GM23248 (cell line): ENCODE measurements around the gene ATG13. TPM values are rescaled to one million over a fixed set of nuclear protein-coding genes. Genes with fewer than 3 reads are reported as not detected.
A peak's percentile ranks its signal among the peaks of the same experiment; 100 is the strongest.

ENCODE experiments used
- DNase-seq: peaks from one replicate; pipeline ENCODE4 v3.0.0-alpha.2; 2015
- H2AFZ ChIP-seq: fragments of 200-600 bp; sonication (generic); 2 replicates; pipeline ENCODE4 v1.6.1; 2016; ENCODE audit warnings: antibody characterized with exemption
- H3F3A ChIP-seq: fragments of 200-600 bp; sonication (generic); 2 replicates; pipeline ENCODE4 v1.6.1; 2016; ENCODE audit warnings: mild to moderate bottlenecking, antibody characterized with exemption, mixed run types; ENCODE audit not compliant: insufficient read depth
- H3K27ac ChIP-seq: fragments of 200-600 bp; sonication (generic); 2 replicates; pipeline ENCODE4 v1.5.1; 2016; ENCODE audit warnings: mild to moderate bottlenecking
- H3K27me3 ChIP-seq: fragments of 200-600 bp; sonication (generic); replicated peaks from 2 replicates; pipeline ENCODE4 v1.6.1; 2016; ENCODE audit warnings: mild to moderate bottlenecking; ENCODE audit not compliant: insufficient read depth
- H3K36me3 ChIP-seq: fragments of 200-600 bp; sonication (generic); 2 replicates; pipeline ENCODE4 v1.6.1; 2016; ENCODE audit warnings: low read depth, mild to moderate bottlenecking
- H3K4me1 ChIP-seq: fragments of 200-600 bp; sonication (generic); 2 replicates; pipeline ENCODE4 v1.6.1; 2016; ENCODE audit warnings: mild to moderate bottlenecking; ENCODE audit not compliant: insufficient read depth
- H3K4me2 ChIP-seq: fragments of 200-600 bp; sonication (generic); one replicate; pipeline ENCODE4 v1.6.1; 2016; ENCODE audit warnings: mild to moderate bottlenecking; ENCODE audit not compliant: unreplicated experiment
- H3K4me3 ChIP-seq: fragments of 200-600 bp; sonication (generic); 2 replicates; pipeline ENCODE4 v1.5.1; 2016; ENCODE audit warnings: mild to moderate bottlenecking
- H3K79me2 ChIP-seq: fragments of 200-600 bp; sonication (generic); 2 replicates; pipeline ENCODE4 v1.6.1; 2016; ENCODE audit warnings: mild to moderate bottlenecking; ENCODE audit not compliant: insufficient read depth
- H3K9ac ChIP-seq: fragments of 200-600 bp; sonication (generic); 2 replicates; pipeline ENCODE4 v1.6.1; 2016; ENCODE audit warnings: mild to moderate bottlenecking
- H3K9me2 ChIP-seq: fragments of 200-600 bp; sonication (generic); 2 replicates; pipeline ENCODE4 v1.6.1; 2016; ENCODE audit warnings: mixed run types, mild to moderate bottlenecking, moderate library complexity; ENCODE audit not compliant: insufficient read depth
- H3K9me3 ChIP-seq: fragments of 200-600 bp; sonication (generic); one replicate; pipeline ENCODE4 v1.6.1; 2017; ENCODE audit warnings: low read depth
- H4K20me1 ChIP-seq: fragments of 200-600 bp; sonication (generic); 2 replicates; pipeline ENCODE4 v1.6.0; 2016; ENCODE audit not compliant: insufficient read depth
- EZH2 ChIP-seq: fragments of 200-600 bp; sonication (generic); IDR thresholded peaks from 2 replicates; pipeline ENCODE4 v1.6.1; 2018; ENCODE audit warnings: antibody characterized with exemption, mild to moderate bottlenecking; ENCODE audit not compliant: insufficient read depth, poor library complexity, severe bottlenecking
- EZH2phosphoT487 ChIP-seq: fragments of 200-600 bp; sonication (generic); IDR thresholded peaks from 2 replicates; pipeline ENCODE4 v1.6.1; 2018; ENCODE audit warnings: antibody characterized with exemption, moderate library complexity, mild to moderate bottlenecking, low read depth; ENCODE audit not compliant: insufficient read depth
- WGBS, 2 experiments: methylation state at CpG; one replicate each; pipeline ENCODE4 v1.1.6; 2015 to 2017; ENCODE audit warnings: low lambda C conversion rate in 2 of 2, low coverage in 1 of 2; ENCODE audit errors: missing lambda C conversion rate in 2 of 2; 5-methylcytosine and 5-hydroxymethylcytosine counted together
- in situ Hi-C: fragments of 300-500 bp; cut with MboI; formaldehyde crosslinking; loops from 2 replicates; pipeline ENCODE4 v1.15.0; 2020
- polyA plus RNA-seq: library from polyadenylated mRNA; unstranded; fragments of >200 nt; fragmentation: Nextera tagmentation; extraction: Ambion mirVana; gene quantifications from 2 replicates; pipeline ENCODE4 v1.2.1, GENCODE V29; 2016
- total RNA-seq: library from RNA; depleted of rRNA; stranded (reverse); fragments of >200 nt; shearing (Covaris generic); gene quantifications from 2 replicates; pipeline ENCODE4 v1.2.3, GENCODE V29; 2014; rRNA removed

The ATG13 gene
- total RNA-seq (66.0 and 118 TPM in 2 replicates), polyA plus RNA-seq (55.1 and 55.7 TPM in 2 replicates)

- no peak for TF ChIP-seq EZH2phosphoT487
- TF ChIP-seq EZH2, result no peak
- DNase-seq, result peak; percentile 96
- Histone ChIP-seq H3K36me3 (0 out of 2 replicates have a peak, but pooled peaks cover 7% of the 10 kb centered on the region), H3K4me1 (peaks cover 18% of the 10 kb centered on the region), H3K4me2 (peak within 1 kb of the TSS; percentile 96), H3K27ac (peak within 1 kb of the TSS; percentile 95), H3K4me3 (peak within 1 kb of the TSS; percentile 94), H2AFZ (peak within 1 kb of the TSS; percentile 87), H3K9me3 (no peaks in the 10 kb centered on the region), H3K27me3 (no peaks in the 10 kb centered on the region), H3K79me2 (peaks cover 53% of the 10 kb centered on the region), H3F3A (peaks cover 10% of the 10 kb centered on the region; the same call in 1 of the 2 replicates), H4K20me1 (no peaks in the 10 kb centered on the region), H3K9ac (peak within 1 kb of the TSS; percentile 99), H3K9me2 (no peaks in the 10 kb centered on the region)
- in situ Hi-C loops, result no loop called here
- 1 to 2% methylated on average over 68 to 72 of the region's 72 CpGs for WGBS, 2 experiments
These were observed at the start of gene ATG13, which contains the start of gene HARBI1 for GRCh38 chr11:46617134-46617971. TSS of gene ATG13 (plus strand) at chr11:46617553. CDS start at chr11:46644292, 26,739 bp downstream. TSS of gene HARBI1 (minus strand) at chr11:46617227. CDS start at chr11:46616237, 990 bp downstream.

- peaks cover 92% of the 10 kb centered on the region for H3K79me2 ChIP-seq
- H3K4me2 ChIP-seq, result no peak overlapping the region
- H3K9ac ChIP-seq, result no peak overlapping the region
- H3K9me2 ChIP-seq, result no peaks in the 10 kb centered on the region
- no peak overlapping the region for H2AFZ ChIP-seq
- H3K36me3 ChIP-seq, result no peaks in the 10 kb centered on the region
- H4K20me1 ChIP-seq, result peaks cover 11% of the 10 kb centered on the region; the same call in 1 of the 2 replicates
- no peak overlapping the region for H3K4me3 ChIP-seq
- H3K27ac ChIP-seq, result no peak overlapping the region
- WGBS, 2 experiments, result 20% methylated on average over 2 of the region's 2 CpGs
- H3F3A ChIP-seq, result no peaks in the 10 kb centered on the region
- no peaks in the 10 kb centered on the region for H3K9me3 ChIP-seq
- in situ Hi-C loops, result no loop called here
- DNase-seq, result no peak
- no peaks in the 10 kb centered on the region for H3K27me3 ChIP-seq
- peaks cover 3% of the 10 kb centered on the region; the same call in 1 of the 2 replicates for H3K4me1 ChIP-seq
- TF ChIP-seq EZH2 (no peak), EZH2phosphoT487 (no peak)
These were observed 46.5 kb upstream of the ATG13 start for GRCh38 chr11:46570790-46571398.

GRCh38 chr11:46574656-46575055, 42.7 kb upstream of the ATG13 start:
- H3K4me3 ChIP-seq, result no peak overlapping the region
- H2AFZ ChIP-seq, result no peak overlapping the region
- H3K27me3 ChIP-seq, result no peaks in the 10 kb centered on the region
- no peak overlapping the region for H3K4me2 ChIP-seq
- in situ Hi-C loops, result no loop called here
- TF ChIP-seq EZH2, result no peak
- no peak for TF ChIP-seq EZH2phosphoT487
- H3K79me2 ChIP-seq, result peaks cover 92% of the 10 kb centered on the region
- no peaks in the 10 kb centered on the region for H3K9me3 ChIP-seq
- no peaks in the 10 kb centered on the region for H3K9me2 ChIP-seq
- H3K36me3 ChIP-seq, result no peaks in the 10 kb centered on the region
- DNase-seq, result no peak
- H3K9ac ChIP-seq, result no peak overlapping the region
- peaks cover 4% of the 10 kb centered on the region; the same call in 1 of the 2 replicates for H3F3A ChIP-seq
- no peak overlapping the region for H3K27ac ChIP-seq
- H3K4me1 ChIP-seq, result peaks cover 5% of the 10 kb centered on the region; the same call in 1 of the 2 replicates
- H4K20me1 ChIP-seq, result peaks cover 26% of the 10 kb centered on the region; the same call in 1 of the 2 replicates
- WGBS, 2 experiments, result 98 to 100% methylated on average over 1 of the region's 1 CpG

GRCh38 chr11:46577058-46577457, 40.3 kb upstream of the ATG13 start:
- H3K27me3 ChIP-seq, result no peaks in the 10 kb centered on the region
- 96 to 97% methylated on average over 1 of the region's 1 CpG for WGBS, 2 experiments
- peaks cover 4% of the 10 kb centered on the region; the same call in 1 of the 2 replicates for H3F3A ChIP-seq
- H3K4me3 ChIP-seq, result no peak overlapping the region
- in situ Hi-C loops, result no loop called here
- no peaks in the 10 kb centered on the region for H3K36me3 ChIP-seq
- peaks cover 19% of the 10 kb centered on the region; the same call in 1 of the 2 replicates for H4K20me1 ChIP-seq
- H3K27ac ChIP-seq, result no peak overlapping the region
- H3K9me2 ChIP-seq, result no peaks in the 10 kb centered on the region
- H2AFZ ChIP-seq, result no peak overlapping the region
- no peak overlapping the region for H3K4me2 ChIP-seq
- H3K9me3 ChIP-seq, result no peaks in the 10 kb centered on the region
- no peak overlapping the region for H3K9ac ChIP-seq
- H3K4me1 ChIP-seq, result peaks cover 5% of the 10 kb centered on the region; the same call in 1 of the 2 replicates
- peaks cover 92% of the 10 kb centered on the region for H3K79me2 ChIP-seq
- TF ChIP-seq EZH2phosphoT487 (no peak), EZH2 (no peak)
- DNase-seq, result no peak
